Stimulated activated effector memory CD8-positive, alpha-beta T cell treated with anti-CD3 and anti-CD28 coated beads, Interleukin-12 subunit alpha, Interleukin-12 subunit beta, amount 100 ng/mL, for 72 hours (primary cell): Measurements from ENCODE around the gene ZFP62.
"Not testable (repeated sequence)": the region's sequence is repeated elsewhere in the genome, so short reads cannot be mapped to it uniquely, and the experiment has no call there.

Experiments
- ATAC-seq: fragments of 150-1000 bp; cut with Tn5 transposase; 2 replicates; pipeline ENCODE4 v1.10.0; 2021
- DNase-seq, 2 donors: peaks; one replicate each; pipeline ENCODE4 v3.0.0; 2021 to 2022; ENCODE audit warnings: low spot score in 2 of 2
- H3K27ac Mint-ChIP-seq: one replicate; pipeline ENCODE4 v1.8.0; 2022; ENCODE audit warnings: mild to moderate bottlenecking, mixed read lengths
- H3K36me3 Mint-ChIP-seq: one replicate; pipeline ENCODE4 v1.8.0; 2022; ENCODE audit warnings: mild to moderate bottlenecking, mixed read lengths
- H3K4me1 Mint-ChIP-seq: one replicate; pipeline ENCODE4 v1.8.0; 2022; ENCODE audit warnings: mixed read lengths
- H3K4me3 Mint-ChIP-seq: one replicate; pipeline ENCODE4 v1.8.0; 2022; ENCODE audit warnings: mild to moderate bottlenecking, mixed read lengths
- H3K9me3 Mint-ChIP-seq: one replicate; pipeline ENCODE4 v1.8.0; 2022; ENCODE audit warnings: mixed read lengths

The ZFP62 gene

GRCh38 chr5:180828756-180829531, 32.1 kb downstream of the ZFP62 start:
- not testable (repeated sequence) for ATAC-seq, H3K27ac Mint-ChIP-seq, H3K9me3 Mint-ChIP-seq, H3K4me3 Mint-ChIP-seq
- peak in 1 of 2 donors; percentile 10 for DNase-seq
- Mint-ChIP-seq H3K4me1 (peaks cover 62% of the 10 kb centered on the region), H3K36me3 (peaks cover 21% of the 10 kb centered on the region)

- H3K9me3 Mint-ChIP-seq, ATAC-seq, H3K4me3 Mint-ChIP-seq, DNase-seq, H3K27ac Mint-ChIP-seq: not testable (repeated sequence)
- Mint-ChIP-seq H3K4me1 (peaks cover 51% of the 10 kb centered on the region), H3K36me3 (peaks cover 21% of the 10 kb centered on the region)
Measured at GRCh38 chr5:180827374-180827773, 33.7 kb downstream of the ZFP62 start.

- peak; percentile 89 for ATAC-seq
- Mint-ChIP-seq H3K4me3 (no peak overlapping the region), H3K4me1 (peaks cover 40% of the 10 kb centered on the region), H3K9me3 (no peaks in the 10 kb centered on the region), H3K36me3 (peaks cover 13% of the 10 kb centered on the region), H3K27ac (peak overlapping the region; percentile 21)
- peak in 1 of 2 donors; percentile 59 for DNase-seq
Measured at GRCh38 chr5:180825768-180826525, 35.1 kb downstream of the ZFP62 start.

DNA sequence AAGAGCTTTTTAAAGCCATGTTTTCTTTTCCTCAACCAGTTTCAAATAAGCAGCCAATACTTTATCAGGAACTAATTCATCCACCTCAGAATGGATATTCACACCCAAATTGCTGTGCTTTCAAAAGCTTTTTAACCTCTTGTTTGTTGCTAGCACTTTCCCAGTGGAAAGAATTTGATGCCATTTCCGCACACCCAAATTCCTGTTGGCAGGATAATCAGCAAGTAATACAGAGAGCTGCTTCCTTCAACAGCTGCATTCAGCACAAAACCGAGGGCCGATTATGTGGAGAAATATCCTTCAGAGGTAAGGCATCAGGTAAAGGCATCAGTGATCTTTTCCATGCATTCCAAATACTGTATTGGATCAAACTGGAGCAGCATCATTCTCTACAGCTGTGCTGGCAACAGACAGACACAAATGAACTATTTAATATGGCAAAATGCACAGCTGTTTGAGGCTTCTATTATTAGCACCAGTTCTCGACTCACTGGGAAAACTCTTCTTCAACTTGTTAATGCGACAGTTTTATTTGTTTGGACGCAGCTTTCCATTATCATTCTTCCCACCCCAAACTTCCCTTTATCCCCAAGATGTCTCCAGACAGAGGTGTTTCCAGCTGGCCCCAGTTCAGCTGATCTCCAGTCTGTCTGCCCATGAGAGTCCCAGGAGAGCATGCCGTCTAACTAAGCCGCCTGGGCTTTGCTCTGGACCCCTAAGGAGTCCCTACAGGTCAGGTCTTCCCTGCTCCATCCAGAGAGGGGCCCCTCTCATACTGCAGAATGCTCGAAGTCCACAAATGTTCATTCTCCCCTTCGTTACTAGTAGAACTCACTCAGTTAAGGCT, 36.2 kb downstream of the ZFP62 start:
- H3K4me3 Mint-ChIP-seq = no peak overlapping the region
- H3K27ac Mint-ChIP-seq = peak overlapping the region; percentile 21
- DNase-seq = no peak
- H3K4me1 Mint-ChIP-seq = peaks cover 31% of the 10 kb centered on the region
- peaks cover 2% of the 10 kb centered on the region for H3K36me3 Mint-ChIP-seq
- no peak for ATAC-seq
- no peaks in the 10 kb centered on the region for H3K9me3 Mint-ChIP-seq

DNA sequence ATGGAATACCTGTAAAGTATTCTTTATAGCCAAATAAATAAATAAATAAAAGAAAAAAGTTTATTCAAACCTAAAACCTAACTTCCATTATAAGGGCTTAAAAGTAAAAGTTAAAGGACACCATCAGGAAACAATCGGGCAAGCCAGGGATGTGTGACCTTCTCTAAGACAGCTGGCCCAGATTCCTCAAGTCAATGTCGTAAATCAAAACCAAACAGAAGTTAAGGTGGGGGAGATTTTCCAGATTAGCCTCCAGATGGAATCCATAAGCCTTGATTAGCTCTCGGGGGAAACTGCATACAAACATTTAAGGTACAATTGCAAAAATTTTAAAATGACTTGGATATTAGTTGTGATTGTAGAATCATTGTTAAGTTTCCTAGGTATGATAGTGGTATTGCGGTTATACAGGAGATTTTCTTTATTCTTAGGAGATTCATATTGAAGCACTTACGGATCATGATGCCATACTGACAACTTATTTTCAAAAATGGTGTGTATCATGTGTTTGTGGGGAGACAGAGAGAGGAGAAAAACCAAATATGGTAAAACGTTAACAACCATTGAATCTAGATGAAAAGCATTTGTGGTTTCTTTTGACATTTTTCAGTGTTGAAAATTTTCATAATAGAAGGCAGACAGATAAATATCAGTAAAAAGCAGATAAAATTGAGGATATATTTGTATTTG, 37.0 kb downstream of the ZFP62 start:
- Mint-ChIP-seq H3K27ac (peak overlapping the region; percentile 8), H3K9me3 (no peaks in the 10 kb centered on the region), H3K36me3 (no peaks in the 10 kb centered on the region), H3K4me3 (no peak overlapping the region), H3K4me1 (peaks cover 23% of the 10 kb centered on the region)
- ATAC-seq (no peak), DNase-seq (no peak)

- no peaks in the 10 kb centered on the region for H3K36me3 Mint-ChIP-seq
- ATAC-seq (no peak), DNase-seq (no peak)
- H3K9me3 Mint-ChIP-seq = no peaks in the 10 kb centered on the region
- H3K27ac Mint-ChIP-seq = no peak overlapping the region
- H3K4me1 Mint-ChIP-seq = peaks cover 26% of the 10 kb centered on the region
- H3K4me3 Mint-ChIP-seq = no peak overlapping the region
Measured at GRCh38 chr5:180823346-180823745, 37.7 kb downstream of the ZFP62 start.

GRCh38 chr5:180821538-180821937, 39.5 kb downstream of the ZFP62 start:
- Mint-ChIP-seq H3K4me3 (no peak overlapping the region), H3K4me1 (peaks cover 37% of the 10 kb centered on the region), H3K9me3 (no peaks in the 10 kb centered on the region), H3K27ac (no peak overlapping the region), H3K36me3 (no peaks in the 10 kb centered on the region)
- ATAC-seq = no peak
- DNase-seq = no peak

GRCh38 chr5:180820788-180821321, 40.2 kb downstream of the ZFP62 start:
- Mint-ChIP-seq H3K27ac (no peak overlapping the region), H3K9me3 (no peaks in the 10 kb centered on the region), H3K4me1 (peaks cover 31% of the 10 kb centered on the region), H3K36me3 (no peaks in the 10 kb centered on the region), H3K4me3 (no peak overlapping the region)
- DNase-seq (no peak), ATAC-seq (no peak)

DNA sequence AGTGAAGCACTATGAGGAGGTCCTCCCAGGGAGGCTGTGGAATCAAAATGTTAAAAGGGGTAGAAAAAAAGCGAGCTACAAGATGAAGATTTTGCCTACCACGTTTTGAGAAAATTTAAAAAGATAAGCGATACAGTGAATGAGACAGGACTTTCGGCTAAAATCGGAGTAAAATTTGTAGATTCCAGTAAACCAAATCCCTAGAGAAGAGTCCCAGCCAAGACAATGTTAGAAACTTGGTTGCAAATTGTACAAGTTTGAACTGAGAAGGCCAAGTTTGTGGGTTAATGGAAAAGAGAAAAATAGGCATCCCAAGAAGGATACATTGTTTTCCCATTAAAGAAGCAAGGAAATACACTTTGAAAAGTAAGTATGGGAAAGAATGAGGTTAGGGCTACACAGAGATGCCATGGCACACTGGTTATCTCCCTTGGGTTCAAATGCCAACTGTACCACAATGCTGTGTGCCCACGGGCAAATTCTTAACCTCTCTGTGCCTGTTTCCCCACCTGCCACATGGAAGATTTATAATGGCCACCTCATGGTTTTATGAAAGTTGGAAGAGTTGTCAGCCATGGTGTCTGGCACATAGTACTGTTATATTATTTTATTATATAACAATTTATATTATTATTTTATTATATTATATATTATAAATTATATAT, 42.3 kb downstream of the ZFP62 start:
- Mint-ChIP-seq H3K27ac (no peak overlapping the region), H3K9me3 (no peaks in the 10 kb centered on the region), H3K4me3 (no peak overlapping the region), H3K36me3 (no peaks in the 10 kb centered on the region), H3K4me1 (peaks cover 32% of the 10 kb centered on the region)
- DNase-seq (peak in 1 of 2 donors; percentile 28), ATAC-seq (no peak)

GRCh38 chr5:180817893-180818674, 43.0 kb downstream of the ZFP62 start:
- Mint-ChIP-seq H3K4me1 (peaks cover 40% of the 10 kb centered on the region), H3K9me3 (no peaks in the 10 kb centered on the region), H3K27ac (no peak overlapping the region), H3K4me3 (no peak overlapping the region), H3K36me3 (no peaks in the 10 kb centered on the region)
- peak in 1 of 2 donors; percentile 44 for DNase-seq
- peak; percentile 68 for ATAC-seq

DNA sequence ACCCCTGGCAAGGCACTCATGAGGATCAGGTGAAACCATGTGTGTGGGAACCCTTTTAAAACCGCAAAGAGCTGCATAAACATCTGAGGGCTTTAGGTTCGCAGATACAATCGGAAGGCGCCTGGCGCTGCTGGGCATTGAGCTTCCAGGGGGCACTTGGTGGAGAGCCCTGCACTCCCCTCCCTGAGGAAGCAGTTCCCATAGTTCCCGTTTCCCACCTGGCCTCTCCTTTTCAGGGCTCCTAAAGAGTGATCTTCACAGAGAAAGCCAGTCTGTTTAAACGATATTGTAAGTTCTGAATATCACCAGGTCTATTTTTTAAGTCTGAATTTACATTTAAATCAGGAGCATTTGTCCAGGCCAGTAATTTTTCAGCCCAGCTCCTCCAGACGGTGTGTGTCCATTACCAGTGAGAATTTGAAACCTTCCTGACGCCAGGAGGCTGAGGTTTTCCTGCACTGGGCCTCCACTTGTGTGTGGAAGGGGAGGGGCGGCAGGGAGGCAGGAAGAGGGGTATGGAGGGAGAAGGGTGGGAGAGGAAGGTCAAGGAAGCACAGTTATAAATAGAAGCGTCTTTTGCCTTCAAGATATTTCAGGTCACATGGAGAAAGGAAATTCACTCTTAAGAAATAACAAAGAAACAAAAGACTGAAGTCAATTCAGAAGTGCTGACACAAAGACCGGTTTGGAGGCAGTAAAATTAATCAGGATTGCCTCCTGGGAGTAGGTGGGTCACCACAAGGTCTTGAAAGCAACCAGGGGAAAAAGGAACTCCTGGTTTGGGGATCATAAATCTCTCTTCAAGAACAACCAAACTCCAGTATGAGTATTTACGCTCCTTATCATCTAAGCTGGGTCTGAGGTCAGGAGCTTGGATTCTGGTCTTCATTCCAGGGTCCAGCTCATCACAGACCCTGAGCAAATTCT, 44.2 kb downstream of the ZFP62 start:
- no peaks in the 10 kb centered on the region for H3K9me3 Mint-ChIP-seq
- H3K4me1 Mint-ChIP-seq = peaks cover 46% of the 10 kb centered on the region
- no peak for ATAC-seq
- H3K4me3 Mint-ChIP-seq = peak overlapping the region; percentile 49
- H3K36me3 Mint-ChIP-seq = no peaks in the 10 kb centered on the region
- H3K27ac Mint-ChIP-seq = peak overlapping the region; percentile 45
- DNase-seq = no peak

- Mint-ChIP-seq H3K4me3 (no peak overlapping the region), H3K4me1 (peaks cover 55% of the 10 kb centered on the region), H3K36me3 (peaks cover 8% of the 10 kb centered on the region), H3K9me3 (no peaks in the 10 kb centered on the region), H3K27ac (no peak overlapping the region)
- ATAC-seq = no peak
- no peak for DNase-seq
Measured at GRCh38 chr5:180815293-180815917, 45.7 kb downstream of the ZFP62 start.
